Liver (tissue), 3 donors: ENCODE measurements around the gene TOP2A.

Experiments used
- ATF3 ChIP-seq: IDR thresholded peaks from 2 replicates; pipeline ENCODE4 v1.6.1; 2016; ENCODE audit warnings: antibody characterized with exemption
- CTCF ChIP-seq: fragments of 150-350 bp; IDR thresholded peaks from 2 replicates; pipeline ENCODE4 v1.5.1; 2017; ENCODE audit warnings: improper control_type of control experiment, low read depth, low read length; ENCODE audit not compliant: missing input control
- EGR1 ChIP-seq, 2 donors: IDR thresholded peaks; 2 replicates each; pipeline ENCODE4 v1.6.1; 2016 to 2018; ENCODE audit warnings: antibody characterized with exemption in 2 of 2, low read depth in 2 of 2
- JUND ChIP-seq, 2 donors: IDR thresholded peaks; 2 replicates each; pipeline ENCODE4 v1.6.1; 2016; ENCODE audit warnings: antibody characterized with exemption in 2 of 2
- MAX ChIP-seq: IDR thresholded peaks from 2 replicates; pipeline ENCODE4 v1.6.1; 2016; ENCODE audit warnings: antibody characterized with exemption
- RAD21 ChIP-seq, 2 donors: IDR thresholded peaks; 2 replicates each; pipeline ENCODE4 v1.6.1; 2016; ENCODE audit warnings: antibody characterized with exemption in 2 of 2, mild to moderate bottlenecking in 2 of 2
- REST ChIP-seq: IDR thresholded peaks from 2 replicates; pipeline ENCODE4 v1.6.1; 2016; ENCODE audit warnings: antibody characterized with exemption, mild to moderate bottlenecking
- SP1 ChIP-seq: IDR thresholded peaks from 2 replicates; pipeline ENCODE4 v1.6.1; 2018; ENCODE audit warnings: antibody characterized with exemption, mild to moderate bottlenecking
- TAF1 ChIP-seq: conservative IDR thresholded peaks from 2 replicates; pipeline ENCODE4 v1.6.1; 2016; ENCODE audit warnings: antibody characterized with exemption, mild to moderate bottlenecking
- YY1 ChIP-seq: IDR thresholded peaks from 2 replicates; pipeline ENCODE4 v1.6.1; 2016; ENCODE audit warnings: antibody characterized with exemption, mild to moderate bottlenecking
- ZBTB33 ChIP-seq: IDR thresholded peaks from 2 replicates; pipeline ENCODE4 v1.6.1; 2016; ENCODE audit warnings: antibody characterized with exemption
- donor health status: healthy.
- donor health status: healthy.

GRCh38 chr17:40355123-40355803 is 62.4 kb downstream of the TOP2A start:
- TF ChIP-seq CTCF = peak; percentile 89
- no peak for TF ChIP-seq JUND (IDR thresholded peaks at IDR 0.05)
- TF ChIP-seq ATF3 = no peak
- TF ChIP-seq ZBTB33 = no peak
- TF ChIP-seq SP1 = no peak
- TF ChIP-seq TAF1 = no peak
- TF ChIP-seq YY1 = no peak
- TF ChIP-seq EGR1 (IDR thresholded peaks at IDR 0.05; ENCODE audit: low read depth in 2 of 2) = no peak
- TF ChIP-seq RAD21 (IDR thresholded peaks at IDR 0.05) = peak; percentile 96 to 98
- TF ChIP-seq REST = no peak
- TF ChIP-seq MAX = no peak
